Measurements from ENCODE around the gene MCM9.

DNA sequence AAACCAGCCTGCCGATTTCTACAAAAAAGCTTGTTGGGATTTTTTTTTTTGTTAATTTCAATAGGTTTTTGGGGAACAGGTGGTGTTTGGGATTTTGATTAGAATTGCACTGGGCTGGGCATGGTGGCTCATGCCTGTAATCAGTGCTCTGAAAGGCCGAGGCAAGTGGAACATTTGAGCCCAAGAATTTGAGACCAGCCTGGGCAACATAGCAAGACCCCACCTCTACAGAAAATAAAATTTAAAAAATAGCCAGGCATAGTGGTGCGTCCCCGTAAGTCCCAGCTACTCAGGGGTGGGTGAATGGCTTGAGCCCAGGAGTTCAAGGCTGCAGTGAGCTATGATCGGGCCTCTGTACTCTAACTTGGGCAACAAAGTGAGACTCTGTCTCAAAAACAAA is 81.6 kb downstream of the MCM9 start:
- no peak for TF ChIP-seq ZNF423 (tag by site-specific recombination; IDR thresholded peaks at IDR 0.05)
- TF ChIP-seq, protein P1, sequence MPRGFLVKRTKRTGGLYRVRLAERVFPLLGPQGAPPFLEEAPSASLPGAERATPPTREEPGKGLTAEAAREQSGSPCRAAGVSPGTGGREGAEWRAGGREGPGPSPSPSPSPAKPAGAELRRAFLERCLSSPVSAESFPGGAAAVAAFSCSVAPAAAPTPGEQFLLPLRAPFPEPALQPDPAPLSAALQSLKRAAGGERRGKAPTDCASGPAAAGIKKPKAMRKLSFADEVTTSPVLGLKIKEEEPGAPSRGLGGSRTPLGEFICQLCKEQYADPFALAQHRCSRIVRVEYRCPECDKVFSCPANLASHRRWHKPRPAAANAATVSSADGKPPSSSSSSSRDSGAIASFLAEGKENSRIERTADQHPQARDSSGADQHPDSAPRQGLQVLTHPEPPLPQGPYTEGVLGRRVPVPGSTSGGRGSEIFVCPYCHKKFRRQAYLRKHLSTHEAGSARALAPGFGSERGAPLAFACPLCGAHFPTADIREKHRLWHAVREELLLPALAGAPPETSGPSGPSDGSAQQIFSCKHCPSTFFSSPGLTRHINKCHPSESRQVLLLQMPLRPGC (tag by site-specific recombination; IDR thresholded peaks at IDR 0.05) = no peak
- TF ChIP-seq ZNF184 (tag by site-specific recombination; IDR thresholded peaks at IDR 0.05) = no peak
- TF ChIP-seq ZNF274 (IDR thresholded peaks at IDR 0.05; ENCODE audit: low read length) = no peak
- TF ChIP-seq ZNF274 (tag by site-specific recombination; IDR thresholded peaks at IDR 0.05; ENCODE audit: borderline replicate concordance) = no peak
- TF ChIP-seq ZNF707 (tag by site-specific recombination; IDR thresholded peaks at IDR 0.05) = no peak
- no peak for TF ChIP-seq ZNF324 (tag by site-specific recombination; IDR thresholded peaks at IDR 0.05)
- no peak for TF ChIP-seq YY1 (tag by site-specific recombination; IDR thresholded peaks at IDR 0.05)
- no peak for TF ChIP-seq ZIC2 (tag by site-specific recombination; IDR thresholded peaks at IDR 0.05)
- TF ChIP-seq ZNF266 (tag by site-specific recombination; IDR thresholded peaks at IDR 0.05; ENCODE audit: low read depth) = no peak
- no peak for TF ChIP-seq ZNF501 (tag by site-specific recombination; IDR thresholded peaks at IDR 0.05)
- TF ChIP-seq KLF16 (tag by site-specific recombination; IDR thresholded peaks at IDR 0.05) = no peak
